Endometrium (tissue), 2 donors: ENCODE measurements around the gene HAX1.
"Not testable (repeated sequence)": the region's sequence is repeated elsewhere in the genome, so short reads cannot be mapped to it uniquely, and the experiment has no call there.

Source experiments
- FAIRE-seq: peaks from 2 replicates; lab custom pipeline; 2012; peaks lifted over from hg19 to GRCh38; lab: Jason Lieb, UNC
- donor health status: control.
- donor health status: control.

HAX1 gene

DNA sequence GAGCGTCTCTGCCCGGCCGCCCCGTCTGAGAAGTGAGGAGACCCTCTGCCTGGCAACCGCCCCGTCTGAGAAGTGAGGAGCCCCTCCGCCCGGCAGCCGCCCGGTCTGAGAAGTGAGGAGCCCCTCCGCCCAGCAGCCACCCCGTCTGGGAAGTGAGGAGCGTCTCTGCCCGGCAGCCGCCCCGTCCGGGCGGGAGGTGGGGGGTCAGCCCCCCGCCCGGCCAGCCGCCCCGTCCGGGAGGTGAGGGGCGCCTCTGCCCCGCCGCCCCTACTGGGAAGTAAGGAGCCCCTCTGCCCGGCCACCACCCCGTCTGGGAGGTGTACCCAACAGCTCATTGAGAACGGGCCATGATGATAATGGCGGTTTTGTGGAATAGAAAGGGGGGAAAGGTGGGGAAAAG, 15.2 kb downstream of the HAX1 start:
- FAIRE-seq, result not testable (repeated sequence)

DNA sequence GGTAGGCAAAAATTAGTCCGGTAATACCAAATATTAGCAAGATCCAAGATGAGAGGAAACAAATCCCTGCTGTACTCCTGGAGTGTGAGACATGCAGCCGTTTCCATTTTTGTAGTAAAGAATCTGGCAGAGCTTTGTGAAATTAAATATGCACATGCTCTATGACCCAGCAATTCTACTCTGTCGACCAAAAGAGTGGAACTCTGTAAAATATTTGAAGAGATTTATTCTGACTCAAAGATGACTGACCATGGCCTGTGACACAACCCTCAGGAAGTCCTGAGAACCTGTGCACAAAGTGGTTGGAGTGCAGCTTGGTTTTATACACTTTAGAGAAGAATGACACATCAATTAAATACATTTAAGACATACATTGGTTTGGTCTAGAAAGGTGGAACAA, 16.2 kb downstream of the HAX1 start:
- FAIRE-seq, result no peak

DNA sequence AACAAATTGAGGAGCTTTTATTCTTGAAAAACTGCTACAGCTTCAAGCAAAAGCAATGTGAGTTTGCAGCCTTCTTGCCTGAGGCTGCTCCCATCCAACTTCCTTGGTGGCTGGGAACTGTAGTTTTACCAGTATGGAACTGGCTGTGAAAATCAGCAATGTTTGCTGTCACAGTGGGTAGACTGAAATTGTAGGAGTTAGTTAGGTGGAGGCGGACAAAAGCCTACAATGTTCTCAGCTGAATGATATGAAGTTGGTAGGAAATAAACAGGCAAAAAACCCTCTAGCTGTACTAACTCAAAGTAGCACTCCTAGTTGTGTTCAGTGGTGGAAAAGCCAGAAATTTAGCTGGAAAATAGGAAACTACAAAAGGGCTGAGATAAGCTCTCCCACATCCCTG, 18.5 kb downstream of the HAX1 start:
- no peak for FAIRE-seq

DNA sequence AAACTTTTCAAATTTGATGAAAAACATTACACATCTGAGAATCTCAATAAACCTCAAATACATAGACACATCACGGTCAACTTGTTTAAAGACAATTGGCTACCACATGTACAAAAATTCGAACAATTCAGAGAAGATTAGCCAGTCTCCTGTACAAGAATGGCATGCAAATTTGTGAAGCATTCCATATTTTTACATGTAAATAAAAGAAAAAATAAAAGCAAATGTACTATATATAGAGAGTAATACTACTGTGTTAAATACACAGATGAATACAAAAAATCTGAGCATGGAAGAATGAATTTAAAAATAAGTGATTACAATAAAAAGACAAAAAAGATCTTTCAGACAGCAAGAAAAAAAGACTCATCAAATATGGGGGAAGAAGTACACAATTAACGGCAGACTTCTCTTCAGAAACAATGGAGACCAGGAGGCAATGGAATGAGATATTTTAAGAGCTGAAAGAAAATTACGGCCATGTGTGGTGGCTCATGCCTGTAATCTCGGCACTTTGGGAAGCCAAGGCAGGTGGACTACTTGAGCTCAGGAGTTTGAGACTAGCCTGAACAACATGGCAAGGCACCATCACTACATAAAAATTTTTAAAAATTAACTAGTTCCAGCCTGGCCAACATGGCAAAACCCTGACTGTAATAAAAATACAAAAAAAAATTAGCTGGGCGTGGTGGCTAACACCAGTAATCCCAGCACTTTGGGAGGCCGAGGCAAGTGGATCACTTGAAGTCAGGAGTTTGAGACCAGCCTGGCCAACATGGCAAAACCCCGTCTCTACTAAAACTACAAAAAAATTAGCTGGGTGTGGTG, 23.2 kb downstream of the HAX1 start:
- FAIRE-seq, result no peak

DNA sequence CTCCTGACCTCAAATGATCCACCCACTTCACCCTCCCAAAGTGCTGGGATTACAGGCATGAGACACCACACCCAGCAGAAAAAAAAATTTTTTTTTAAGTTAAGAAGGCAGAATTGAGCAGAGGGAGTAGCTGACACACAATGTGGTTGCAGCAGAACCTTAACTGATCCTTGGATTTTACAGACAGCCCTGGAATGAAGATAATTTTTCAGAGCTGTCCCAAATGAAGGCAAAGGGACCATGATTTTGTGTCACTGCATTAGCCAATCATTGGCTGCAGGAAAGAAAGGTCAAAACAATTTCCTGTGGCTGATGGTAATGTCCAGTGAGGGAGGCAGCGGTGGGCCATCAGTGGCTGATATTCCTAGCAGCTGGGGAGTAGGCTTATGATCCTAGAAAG, 29.2 kb downstream of the HAX1 start:
- no peak for FAIRE-seq

DNA sequence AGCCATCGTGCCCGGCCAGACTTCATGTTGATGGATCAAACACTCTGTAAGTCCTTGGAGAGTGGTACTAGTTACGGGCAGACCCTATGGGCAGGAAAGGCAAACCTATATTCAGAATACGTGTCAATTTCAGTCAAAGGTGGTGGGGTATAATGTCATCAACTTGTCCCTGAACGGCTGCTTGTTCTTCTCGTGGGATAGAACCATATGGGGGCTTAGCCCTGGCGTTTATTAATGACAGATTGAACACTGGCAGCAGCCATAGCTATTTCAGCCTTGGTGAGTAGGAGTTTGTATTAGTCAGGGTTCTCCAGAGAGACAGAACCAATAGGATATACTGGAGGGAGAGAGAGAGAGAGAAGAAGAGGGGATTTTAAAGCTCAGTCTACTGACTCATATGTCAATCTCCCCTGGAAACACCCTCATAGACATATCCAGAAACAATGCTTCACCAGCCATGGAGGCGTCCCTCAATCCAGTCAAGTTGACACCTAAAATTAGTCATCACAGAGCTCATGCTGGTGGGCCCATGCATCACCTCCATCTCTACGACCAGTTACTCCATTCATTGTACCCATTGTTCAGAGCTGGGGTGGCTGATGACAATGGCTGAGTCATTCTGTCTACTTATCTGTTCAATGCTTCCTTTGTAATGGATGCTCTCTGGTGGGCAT, 32.4 kb downstream of the HAX1 start:
- FAIRE-seq, result no peak

DNA sequence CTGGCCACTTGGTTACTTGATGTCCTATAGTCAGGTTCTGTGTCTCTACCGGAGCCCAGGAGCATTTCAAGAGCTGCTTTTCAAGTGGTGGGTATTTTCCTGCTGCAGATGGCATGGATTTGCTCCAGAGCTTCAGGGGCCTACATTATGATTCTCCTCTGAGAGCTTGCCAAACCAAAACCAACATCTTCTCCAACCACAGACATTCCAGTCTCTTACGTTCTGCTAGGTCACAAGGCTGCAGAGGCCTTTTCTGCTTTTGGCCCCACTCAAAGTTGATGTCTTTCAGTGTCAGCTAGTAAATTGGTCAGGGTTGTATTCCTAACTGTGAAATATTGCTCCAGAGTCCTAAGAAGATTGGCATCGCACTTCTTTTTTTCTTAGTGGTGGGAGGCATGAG, 33.7 kb downstream of the HAX1 start:
- FAIRE-seq, result no peak

DNA sequence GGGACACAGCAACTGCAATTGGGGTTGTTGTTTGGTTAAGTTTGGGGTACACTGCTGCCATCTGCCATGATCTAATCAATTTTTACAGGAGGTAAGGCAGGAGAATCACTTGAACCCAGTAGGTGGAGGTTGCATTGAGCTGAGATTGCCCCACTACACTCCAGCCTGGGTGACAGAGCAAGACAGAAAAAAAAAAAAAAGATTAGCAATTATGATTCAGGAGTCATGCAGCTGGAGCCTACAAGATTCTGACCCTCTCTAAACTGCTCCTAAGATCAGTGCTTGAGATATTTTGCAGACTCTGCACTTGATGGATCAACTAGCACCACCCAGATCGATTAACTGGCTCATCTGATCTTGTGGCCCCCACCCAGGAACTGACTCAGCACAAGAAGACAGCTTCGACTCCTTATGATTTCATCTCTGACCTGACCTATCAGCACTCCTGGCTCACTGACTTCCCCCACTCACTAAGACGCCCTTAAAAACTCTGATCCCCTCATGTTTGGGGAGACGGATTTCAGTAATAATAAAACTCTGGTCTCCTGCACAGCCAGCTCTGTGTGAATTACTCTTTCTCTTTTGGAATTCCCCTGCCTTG, 35.3 kb downstream of the HAX1 start:
- not testable (repeated sequence) for FAIRE-seq

DNA sequence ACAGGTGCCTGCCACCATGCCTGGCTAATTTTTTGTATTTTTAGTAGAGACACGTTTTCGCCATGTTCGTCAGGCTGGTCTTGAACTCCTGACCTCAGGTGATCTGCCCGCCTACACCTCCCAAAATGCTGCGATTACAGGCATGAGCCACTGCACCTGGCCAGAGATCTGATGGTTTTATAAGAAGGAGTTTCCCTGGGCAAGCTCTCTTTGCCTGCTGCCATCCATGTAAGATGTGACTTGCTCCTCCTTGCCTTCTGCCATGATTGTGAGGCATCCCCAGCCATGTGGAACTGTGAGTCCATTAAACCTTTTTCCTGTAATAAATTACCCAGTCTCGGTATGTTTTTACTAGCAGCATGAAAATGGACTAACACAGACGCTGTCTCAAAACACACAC, 36.7 kb downstream of the HAX1 start:
- not testable (repeated sequence) for FAIRE-seq

DNA sequence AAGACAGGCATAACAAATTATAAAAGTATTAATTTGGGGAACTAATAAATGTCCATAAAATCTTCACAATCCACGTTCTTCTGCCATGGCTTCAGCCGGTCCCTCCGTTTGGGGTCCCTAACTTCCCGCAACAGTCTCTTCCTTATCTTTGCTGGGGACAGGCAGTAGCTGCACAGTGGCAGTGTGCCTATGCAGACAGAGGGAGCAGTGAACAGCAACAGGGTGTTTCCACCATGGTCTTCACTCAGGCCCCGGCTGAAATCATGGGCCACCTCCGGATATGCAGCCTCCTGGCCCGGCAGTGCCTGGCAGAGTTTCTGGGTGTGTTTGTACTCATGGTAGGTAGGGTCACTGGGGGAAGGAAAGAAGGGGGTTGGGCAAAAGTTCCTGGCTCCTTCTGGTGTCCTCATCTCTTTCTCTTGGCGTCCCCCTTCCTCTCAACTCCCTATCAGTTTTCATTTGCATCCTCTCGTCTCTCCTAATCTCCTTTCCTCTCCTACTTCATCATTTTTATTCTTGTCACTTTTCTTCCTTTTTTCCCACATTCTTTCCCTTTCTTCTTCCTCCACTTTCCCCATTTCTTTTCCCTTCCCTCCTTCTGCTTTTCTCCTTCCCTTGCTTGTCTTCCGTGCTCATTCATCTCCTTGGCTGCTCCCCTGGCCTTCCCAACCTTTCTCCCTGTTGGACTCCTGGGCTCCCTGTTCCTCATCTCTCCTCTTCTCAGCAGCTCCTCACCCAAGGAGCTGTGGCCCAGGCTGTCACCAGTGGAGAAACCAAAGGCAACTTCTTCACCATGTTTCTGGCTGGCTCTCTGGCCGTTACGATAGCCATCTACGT, 40.0 kb downstream of the HAX1 start:
- FAIRE-seq, result not testable (repeated sequence)

DNA sequence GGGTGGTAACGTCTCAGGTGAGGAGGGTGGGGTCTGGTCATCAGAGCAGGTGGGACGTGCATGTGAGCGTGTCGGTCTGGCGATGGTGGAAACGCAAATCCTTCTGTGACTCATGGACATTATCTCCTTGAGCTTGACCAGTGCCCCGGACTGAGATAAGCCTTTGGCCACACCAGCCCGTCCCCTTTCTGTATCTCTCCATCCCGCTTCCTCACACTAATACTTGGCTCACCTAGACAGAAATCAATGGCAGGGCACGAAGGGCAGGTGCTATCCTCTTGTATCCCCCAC, 40.6 kb downstream of the HAX1 start:
- no peak for FAIRE-seq

DNA sequence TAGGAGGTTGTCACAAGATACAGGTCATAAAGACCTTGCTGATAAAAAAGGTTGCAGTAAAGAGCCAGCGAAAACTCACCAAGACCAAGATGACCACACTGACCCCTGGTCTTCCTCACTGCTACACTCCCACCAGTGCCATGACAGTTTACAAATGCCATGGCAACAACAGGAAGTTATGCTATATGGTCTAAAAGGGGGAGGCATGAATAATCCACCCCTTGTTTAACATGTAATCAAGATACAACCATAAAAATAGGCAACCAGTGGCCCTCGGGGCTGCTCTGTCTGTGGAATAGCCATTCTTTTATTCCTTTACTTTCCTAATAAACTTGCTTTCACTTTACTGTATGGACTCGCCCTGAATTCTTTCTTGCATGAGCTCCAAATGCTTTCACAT, 41.8 kb downstream of the HAX1 start:
- FAIRE-seq, result not testable (repeated sequence)

DNA sequence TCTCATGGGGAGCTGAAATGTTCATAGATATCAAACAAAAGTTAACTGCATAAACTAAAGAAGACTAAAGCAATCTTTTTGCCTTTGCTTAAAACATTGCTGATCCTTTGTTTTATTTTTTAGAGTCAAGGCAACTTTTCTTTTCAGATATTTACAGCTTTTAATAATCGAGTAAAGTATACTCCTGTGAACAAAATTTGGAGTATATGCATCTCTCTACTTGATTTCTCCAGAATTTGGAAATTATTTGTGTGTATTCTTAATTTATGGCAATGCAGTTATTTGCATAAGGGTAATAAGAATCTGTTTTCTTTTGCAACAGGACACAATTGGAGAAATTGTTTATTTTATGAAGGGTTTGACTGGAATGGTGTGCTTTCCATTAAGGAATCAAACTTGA, 44.3 kb downstream of the HAX1 start:
- no peak for FAIRE-seq

DNA sequence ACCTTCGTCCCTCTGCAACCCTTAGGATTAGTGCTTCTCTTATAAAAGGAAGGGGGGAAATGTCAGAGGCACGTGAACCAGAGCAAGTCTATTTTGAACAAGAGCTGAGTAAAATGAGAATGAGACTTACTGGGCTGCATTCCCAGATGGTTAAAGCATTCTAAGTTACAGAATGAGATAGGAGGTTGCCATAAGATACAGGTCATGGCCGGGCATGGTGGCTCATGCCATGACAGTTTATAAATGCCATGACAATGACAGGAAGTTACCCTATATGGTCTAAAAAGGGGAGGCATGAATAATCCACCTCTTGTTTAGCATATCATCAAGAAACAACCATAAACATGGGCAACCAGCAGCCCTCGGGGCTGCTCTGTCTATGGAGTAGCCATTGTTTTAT, 46.0 kb downstream of the HAX1 start:
- FAIRE-seq, result no peak

DNA sequence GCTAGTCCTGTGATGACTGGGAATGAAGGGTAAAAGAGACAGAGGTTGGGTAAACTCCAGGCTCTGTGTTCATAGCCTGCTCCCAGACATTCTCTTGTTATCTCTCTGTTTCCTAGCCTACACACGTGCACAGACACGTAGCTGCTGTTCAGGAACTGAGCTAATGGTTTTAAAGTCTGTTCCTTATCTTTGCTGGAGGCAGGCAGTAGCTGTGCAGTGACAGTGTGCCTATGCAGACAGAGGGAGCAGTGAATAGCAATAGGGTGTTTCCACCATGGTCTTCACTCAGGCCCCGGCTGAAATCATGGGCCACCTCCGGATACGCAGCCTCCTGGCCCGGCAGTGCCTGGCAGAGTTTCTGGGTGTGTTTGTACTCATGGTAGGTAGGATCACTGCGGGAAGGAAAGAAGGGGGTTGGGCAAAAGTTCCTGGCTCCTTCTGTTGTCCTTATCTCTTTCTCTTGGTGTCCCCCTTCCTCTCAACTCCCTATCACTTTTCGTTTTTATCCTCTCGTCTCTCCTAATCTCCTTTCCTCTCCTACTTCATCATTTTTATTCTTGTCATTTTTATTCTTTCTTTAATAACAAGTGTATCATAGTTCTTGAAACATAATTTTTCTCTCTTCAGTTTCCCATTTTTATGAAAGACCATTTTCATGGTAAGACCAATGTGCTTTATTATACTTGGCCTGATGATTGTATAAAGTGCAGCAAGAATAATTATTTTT, 48.6 kb downstream of the HAX1 start, which contains the start of gene AQP10:
Gene AQP10, plus strand, starts transcription at position 212 of the 727 bp plus-strand sequence. Its CDS starts 63 bp downstream, at position 275.
- no peak for FAIRE-seq

DNA sequence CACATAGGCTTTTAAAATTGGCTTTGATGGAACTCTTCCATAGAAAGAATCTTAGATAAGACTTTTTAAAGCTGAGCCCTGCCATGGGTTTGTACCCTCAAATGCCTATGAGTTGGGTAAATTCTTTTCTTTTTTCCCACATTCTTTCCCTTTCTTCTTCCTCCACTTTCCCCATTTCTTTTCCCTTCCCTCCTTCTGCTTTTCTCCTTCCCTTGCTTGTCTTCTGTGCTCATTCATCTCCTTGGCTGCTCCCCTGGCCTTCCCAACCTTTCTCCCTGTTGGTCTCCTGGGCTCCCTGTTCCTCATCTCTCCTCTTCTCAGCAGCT, 49.1 kb downstream of the HAX1 start:
- not testable (repeated sequence) for FAIRE-seq

DNA sequence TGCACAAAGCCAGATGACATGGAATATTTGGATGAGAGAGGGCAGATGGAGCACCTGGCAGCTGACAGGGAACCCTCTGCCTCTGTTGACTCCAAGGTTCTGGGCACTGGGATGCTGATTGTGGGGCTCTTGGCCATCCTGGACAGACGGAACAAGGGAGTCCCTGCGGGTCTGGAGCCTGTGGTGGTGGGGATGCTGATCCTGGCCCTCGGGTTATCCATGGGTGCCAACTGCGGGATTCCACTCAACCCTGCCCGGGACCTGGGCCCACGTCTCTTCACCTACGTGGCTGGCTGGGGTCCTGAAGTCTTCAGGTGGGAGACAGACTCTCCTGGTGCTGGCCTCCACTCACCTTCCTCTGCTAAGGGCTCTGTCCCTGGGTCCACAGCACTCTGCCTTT, 51.1 kb downstream of the HAX1 start:
- FAIRE-seq, result no peak

DNA sequence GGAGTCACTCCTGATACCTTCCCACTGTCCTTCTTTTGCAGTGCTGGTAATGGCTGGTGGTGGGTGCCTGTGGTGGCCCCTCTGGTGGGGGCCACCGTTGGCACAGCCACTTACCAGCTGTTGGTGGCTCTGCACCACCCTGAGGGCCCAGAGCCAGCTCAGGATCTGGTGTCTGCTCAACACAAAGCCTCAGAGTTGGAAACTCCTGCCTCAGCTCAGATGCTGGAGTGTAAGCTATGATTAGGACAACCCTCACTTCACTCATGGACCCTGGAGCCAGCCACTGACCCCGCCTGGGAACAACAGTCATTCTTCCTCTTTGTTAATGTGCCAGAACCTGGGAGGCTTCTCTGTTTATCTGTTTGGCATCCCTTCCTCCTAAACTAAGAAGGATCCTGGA, 51.8 kb downstream of the HAX1 start:
- FAIRE-seq, result no peak

DNA sequence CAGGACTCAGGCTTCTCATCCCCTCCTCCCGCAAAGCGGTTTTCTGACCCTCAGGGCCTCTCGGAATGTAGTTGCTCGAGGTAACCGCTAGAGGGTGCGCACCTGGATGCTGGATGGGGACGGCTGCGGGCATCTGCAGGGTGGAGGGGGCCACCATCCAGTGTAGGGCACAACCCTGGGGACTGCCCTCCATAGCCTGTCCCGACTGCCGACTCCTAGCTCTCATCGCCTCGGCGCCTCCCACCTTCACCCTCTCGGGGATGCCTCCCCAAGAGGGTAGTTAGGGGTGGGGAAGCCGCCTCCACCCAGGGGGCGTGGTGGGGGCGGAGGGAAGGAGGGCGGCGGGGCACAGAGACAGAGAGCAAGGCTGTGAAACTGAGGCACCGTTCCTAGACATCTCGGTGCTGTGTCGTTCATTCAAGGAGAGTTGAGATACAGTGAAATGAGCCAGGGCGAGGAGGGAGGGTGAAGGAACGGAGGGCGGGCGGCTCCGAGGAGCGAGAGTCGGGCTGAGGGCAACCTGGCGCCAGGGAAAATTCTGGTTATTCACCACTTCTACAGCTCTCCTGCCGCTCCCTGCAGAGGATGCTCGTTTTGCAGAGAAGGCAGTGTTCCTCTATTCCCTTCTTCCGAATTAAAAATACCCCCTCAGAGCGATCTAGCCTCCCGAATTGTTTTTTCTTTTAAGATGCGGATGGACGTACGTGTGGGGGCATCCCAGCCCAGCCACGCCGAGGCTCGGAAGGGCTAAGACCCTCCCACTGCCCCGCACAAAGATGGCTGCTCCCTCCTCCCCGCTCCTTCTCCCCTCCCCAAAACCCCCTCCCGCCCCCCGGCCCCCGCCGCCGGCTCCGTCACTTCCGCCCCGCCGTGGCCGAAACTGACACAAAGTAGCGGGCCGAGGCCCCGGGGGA, 52.5 kb downstream of the HAX1 start, which contains the start of gene ATP8B2:
Gene ATP8B2, plus strand, starts transcription at position 857 of the 914 bp plus-strand sequence. CDS start 2,617 bp downstream, outside the sequence.
- FAIRE-seq, result no peak
